ENCODE results near the gene SPNS3.

SPNS3 gene

GRCh38 chr17:4525691-4526397, 92.1 kb downstream of the SPNS3 start:
- no peak for DNase-seq (ENCODE audit: low read depth in 1 of 2, low spot score in 1 of 2)

GRCh38 chr17:4527134-4527533, 93.4 kb downstream of the SPNS3 start:
- no peak for DNase-seq (ENCODE audit: low read depth in 1 of 2, low spot score in 1 of 2)

GRCh38 chr17:4527566-4528125, 93.9 kb downstream of the SPNS3 start:
- DNase-seq (ENCODE audit: low read depth in 1 of 2, low spot score in 1 of 2): no peak

- no peak for DNase-seq (ENCODE audit: low read depth in 1 of 2, low spot score in 1 of 2)
Observed at GRCh38 chr17:4529533-4530152, 95.9 kb downstream of the SPNS3 start.

- DNase-seq (ENCODE audit: low read depth in 1 of 2, low spot score in 1 of 2): no peak
Observed at GRCh38 chr17:4530799-4531730, 97.3 kb downstream of the SPNS3 start.

GRCh38 chr17:4531988-4532736, 98.4 kb downstream of the SPNS3 start:
- DNase-seq (ENCODE audit: low read depth in 1 of 2, low spot score in 1 of 2): no peak

- no peak for DNase-seq (ENCODE audit: low read depth in 1 of 2, low spot score in 1 of 2)
Observed at GRCh38 chr17:4532860-4533522, 99.3 kb downstream of the SPNS3 start.

GRCh38 chr17:4533523-4534504, 100.1 kb downstream of the SPNS3 start:
- no peak for DNase-seq (ENCODE audit: low read depth in 1 of 2, low spot score in 1 of 2)

- no peak for DNase-seq (ENCODE audit: low read depth in 1 of 2, low spot score in 1 of 2)
Observed at GRCh38 chr17:4534515-4534914, 100.8 kb downstream of the SPNS3 start.

GRCh38 chr17:4534928-4535666, 101.4 kb downstream of the SPNS3 start:
- DNase-seq (ENCODE audit: low read depth in 1 of 2, low spot score in 1 of 2): no peak

GRCh38 chr17:4535667-4536258, 102.0 kb downstream of the SPNS3 start:
- DNase-seq (ENCODE audit: low read depth in 1 of 2, low spot score in 1 of 2): no peak

- DNase-seq (ENCODE audit: low read depth in 1 of 2, low spot score in 1 of 2): no peak
Observed at GRCh38 chr17:4536259-4536741, 102.6 kb downstream of the SPNS3 start.

GRCh38 chr17:4536742-4537411, 103.1 kb downstream of the SPNS3 start:
- no peak for DNase-seq (ENCODE audit: low read depth in 1 of 2, low spot score in 1 of 2)
